OCI-LY1 (cell line): ENCODE results near the gene LSMEM2.
"Not testable (repeated sequence)": the region's sequence is repeated elsewhere in the genome, so short reads cannot be mapped to it uniquely, and the experiment has no call there.

Experiments
- H2AFZ ChIP-seq: fragments of 200-600 bp; sonication (generic), shearing (Covaris generic); 2 replicates; pipeline ENCODE4 v1.6.0; 2014; ENCODE audit warnings: antibody characterized with exemption, mild to moderate bottlenecking, low read length
- H3F3A ChIP-seq: fragments of 200-600 bp; sonication (generic), shearing (Covaris generic); 2 replicates; pipeline ENCODE4 v1.6.0; 2014; ENCODE audit warnings: mild to moderate bottlenecking, antibody characterized with exemption, low read length, moderate library complexity; ENCODE audit not compliant: insufficient read depth
- H3K27ac ChIP-seq: fragments of 200-600 bp; sonication (generic); 2 replicates; pipeline ENCODE4 v1.5.1; 2014; ENCODE audit warnings: low read length, mixed run types, mild to moderate bottlenecking, low read depth; ENCODE audit not compliant: poor library complexity, severe bottlenecking
- H3K27me3 ChIP-seq: fragments of 200-600 bp; sonication (generic); 2 replicates; pipeline ENCODE4 v1.6.0; 2014; ENCODE audit warnings: antibody characterized with exemption, mild to moderate bottlenecking, low read length, moderate library complexity; ENCODE audit not compliant: insufficient read depth
- H3K36me3 ChIP-seq: fragments of 200-600 bp; sonication (generic); 2 replicates; pipeline ENCODE4 v1.6.1; 2014; ENCODE audit warnings: mild to moderate bottlenecking, antibody characterized with exemption, low read length, moderate library complexity, mixed read lengths; ENCODE audit not compliant: insufficient read depth
- H3K4me1 ChIP-seq: fragments of 200-600 bp; sonication (generic); 2 replicates; pipeline ENCODE4 v1.5.1; 2014; ENCODE audit warnings: mild to moderate bottlenecking, low read length, moderate library complexity; ENCODE audit not compliant: insufficient read depth, severe bottlenecking
- H3K4me2 ChIP-seq: fragments of 200-600 bp; sonication (generic), shearing (Covaris generic); 2 replicates; pipeline ENCODE4 v1.6.1; 2014; ENCODE audit warnings: low read length
- H3K4me3 ChIP-seq: fragments of 200-600 bp; sonication (generic); 2 replicates; pipeline ENCODE4 v1.5.1; 2014; ENCODE audit warnings: low read length, low read depth, mild to moderate bottlenecking, mixed read lengths; ENCODE audit not compliant: poor library complexity, severe bottlenecking
- H3K79me2 ChIP-seq: fragments of 200-600 bp; shearing (Covaris generic); 2 replicates; pipeline ENCODE4 v1.6.1; 2016; ENCODE audit warnings: mixed run types, low read length, mixed read lengths; ENCODE audit not compliant: insufficient read depth
- H3K9ac ChIP-seq: fragments of 200-600 bp; sonication (generic), shearing (Covaris generic); 2 replicates; pipeline ENCODE4 v1.6.1; 2014; ENCODE audit warnings: mild to moderate bottlenecking, low read length, mixed read lengths
- H3K9me2 ChIP-seq: fragments of 200-600 bp; sonication (generic), shearing (Covaris generic); 2 replicates; pipeline ENCODE4 v1.6.1; 2014; ENCODE audit warnings: low read depth, mild to moderate bottlenecking, low read length, mixed read lengths
- H3K9me3 ChIP-seq: fragments of 200-600 bp; shearing (Covaris generic); 2 replicates; pipeline ENCODE4 v1.6.1; 2014; ENCODE audit warnings: low read length, mixed read lengths
- H4K20me1 ChIP-seq: fragments of 200-600 bp; sonication (generic), shearing (Covaris generic); 2 replicates; pipeline ENCODE4 v1.6.0; 2016; ENCODE audit warnings: mild to moderate bottlenecking, low read length; ENCODE audit not compliant: insufficient read depth
- CTCF ChIP-seq: fragments of 200-600 bp; sonication (generic), shearing (Covaris generic); IDR thresholded peaks from 2 replicates; pipeline ENCODE4 v1.5.1; 2017; ENCODE audit warnings: mild to moderate bottlenecking, antibody characterized with exemption, low read length, moderate library complexity, mixed read lengths
- EZH2 ChIP-seq: fragments of 200-600 bp; sonication (generic), shearing (Covaris generic); IDR thresholded peaks from 2 replicates; pipeline ENCODE4 v1.8.0; 2017; ENCODE audit warnings: borderline replicate concordance, mixed run types, mild to moderate bottlenecking, antibody characterized with exemption, low read length, moderate library complexity, mixed read lengths

Gene LSMEM2

GRCh38 chr3:50302095-50303012, 23.5 kb downstream of the LSMEM2 start:
- H3K36me3 ChIP-seq, result no peaks in the 10 kb centered on the region; the same call in 1 of the 2 replicates
- H3F3A ChIP-seq, result no peaks in the 10 kb centered on the region
- H3K27ac ChIP-seq, result no peak overlapping the region
- no peak overlapping the region for H3K4me3 ChIP-seq
- H3K9ac ChIP-seq, result no peak overlapping the region
- no peaks in the 10 kb centered on the region for H3K27me3 ChIP-seq
- peaks cover 21% of the 10 kb centered on the region for H3K4me1 ChIP-seq
- H2AFZ ChIP-seq, result no peak overlapping the region
- TF ChIP-seq EZH2 (no peak), CTCF (no peak)
- no peaks in the 10 kb centered on the region for H3K9me2 ChIP-seq
- H3K4me2 ChIP-seq, result no peak overlapping the region
- no peaks in the 10 kb centered on the region for H3K79me2 ChIP-seq
- H3K9me3 ChIP-seq, result no peaks in the 10 kb centered on the region
- H4K20me1 ChIP-seq, result no peaks in the 10 kb centered on the region

GRCh38 chr3:50303013-50303815, 24.3 kb downstream of the LSMEM2 start, which contains the start of gene HYAL1:
Gene HYAL1, minus strand, starts transcription at chr3:50303574. Its CDS starts 618 bp downstream, at chr3:50302956.
- no peaks in the 10 kb centered on the region for H3K79me2 ChIP-seq
- H2AFZ ChIP-seq, result no peak within 1 kb of the TSS
- no peaks in the 10 kb centered on the region for H3K27me3 ChIP-seq
- H3K9me2 ChIP-seq, result no peaks in the 10 kb centered on the region
- peaks cover 18% of the 10 kb centered on the region for H3K4me1 ChIP-seq
- H3K9me3 ChIP-seq, result no peaks in the 10 kb centered on the region
- H3K27ac ChIP-seq, result no peak within 1 kb of the TSS
- H3K4me3 ChIP-seq, result no peak within 1 kb of the TSS
- no peaks in the 10 kb centered on the region for H3F3A ChIP-seq
- no peaks in the 10 kb centered on the region; the same call in 1 of the 2 replicates for H3K36me3 ChIP-seq
- no peak within 1 kb of the TSS for H3K9ac ChIP-seq
- TF ChIP-seq EZH2, result no peak
- no peak for TF ChIP-seq CTCF
- no peak within 1 kb of the TSS for H3K4me2 ChIP-seq
- H4K20me1 ChIP-seq, result no peaks in the 10 kb centered on the region

- Histone ChIP-seq H3F3A (no peaks in the 10 kb centered on the region), H3K4me1 (peaks cover 12% of the 10 kb centered on the region), H3K27ac (no peak overlapping the region), H3K4me3 (no peak overlapping the region), H3K9ac (no peak overlapping the region), H3K4me2 (no peak overlapping the region), H2AFZ (no peak overlapping the region), H4K20me1 (no peaks in the 10 kb centered on the region), H3K36me3 (peaks cover 5% of the 10 kb centered on the region), H3K9me2 (no peaks in the 10 kb centered on the region), H3K79me2 (no peaks in the 10 kb centered on the region), H3K9me3 (0 out of 2 replicates have a peak, but pooled peaks cover 2% of the 10 kb centered on the region), H3K27me3 (no peaks in the 10 kb centered on the region)
- TF ChIP-seq CTCF (no peak), EZH2 (no peak)
Measured at GRCh38 chr3:50304601-50305000, 25.7 kb downstream of the LSMEM2 start.

GRCh38 chr3:50312041-50312440, 33.2 kb downstream of the LSMEM2 start:
- not testable (repeated sequence) for H3K79me2 ChIP-seq, H2AFZ ChIP-seq, H3K36me3 ChIP-seq, H3K27ac ChIP-seq, H3K9me2 ChIP-seq, H3K4me1 ChIP-seq, H4K20me1 ChIP-seq, H3F3A ChIP-seq, H3K4me2 ChIP-seq, H3K9me3 ChIP-seq, H3K4me3 ChIP-seq, H3K27me3 ChIP-seq, H3K9ac ChIP-seq
